K562 (cell line): ENCODE data around the gene MARCHF9. TPM values are rescaled to one million over a fixed set of nuclear protein-coding genes. Genes with fewer than 3 reads are reported as not detected.

ENCODE experiments used
- ATAC-seq: fragments of 200-7000 bp; cut with Tn5 transposase; 3 replicates; pipeline ENCODE4 v1.9.1; 2020; ENCODE audit warnings: moderate library complexity
- BruUV-seq: library from RNA; stranded (reverse); fragments of 400-500 nt; replicated peaks from 2 replicates; lab custom pipeline; 2021; lab: Mats Ljungman, UMichigan
- CTCF ChIA-PET: fragments of 300-600 bp; formaldehyde crosslinking; extraction: SDS; loops from one replicate; lab custom pipeline; 2021; ENCODE audit warnings: low intra/inter-chr PET ratio; lab: Yijun Ruan, JAX
- POLR2A ChIA-PET: fragments of 300-600, 350-650 bp; sonication (Branson Sonifier 250); formaldehyde crosslinking; extraction: SDS; loops from one replicate; lab custom pipeline; 2021; ENCODE audit warnings: antibody characterized with exemption, inconsistent platforms; lab: Yijun Ruan, JAX
- DNase-seq, 4 experiments: peaks; one replicate each; pipeline versions ENCODE4 v3.0.0 to v3.0.0-alpha.2; 2011 to 2018; ENCODE audit warnings: low spot score in 3 of 4, mixed read lengths in 3 of 4; ENCODE audit errors: extremely low read depth in 1 of 4
- FAIRE-seq: peaks from 2 replicates; lab custom pipeline; 2011; peaks lifted over from hg19 to GRCh38; lab: Jason Lieb, UNC
- H2AFZ ChIP-seq: 2 replicates; pipeline ENCODE4 v1.6.0; 2011; ENCODE audit warnings: low read depth, low read length, control low read depth, inconsistent platforms
- H3K27ac ChIP-seq: fragments of 200-600 bp; 3 replicates; pipeline ENCODE4 v1.8.0; 2011; ENCODE audit warnings: low read depth, mild to moderate bottlenecking, control low read depth, inconsistent platforms, low read length, moderate library complexity, mixed read lengths; ENCODE audit errors: extremely low read depth
- H3K27me3 ChIP-seq, 2 experiments: fragments of 300-600 bp in 1 of 2; 2 replicates in 1 of 2; 3 replicates in 1 of 2; pipeline versions ENCODE4 v1.6.0 to v1.8.0; 2011; ENCODE audit warnings: inconsistent platforms in 2 of 2, low read length in 2 of 2, mild to moderate bottlenecking in 1 of 2, mixed read lengths in 1 of 2, moderate library complexity in 1 of 2; ENCODE audit not compliant: control insufficient read depth in 2 of 2, insufficient read depth in 2 of 2
- H3K36me3 ChIP-seq: fragments of 300-600 bp; 3 replicates; pipeline ENCODE4 v1.8.0; 2011; ENCODE audit warnings: mild to moderate bottlenecking, low read length, inconsistent platforms; ENCODE audit not compliant: control insufficient read depth, insufficient read depth
- H3K4me1 ChIP-seq, 2 experiments: fragments of 200-600 bp in 1 of 2; replicated peaks in 1 of 2; 2 replicates in 1 of 2; 3 replicates in 1 of 2; pipeline versions ENCODE4 v1.5.1 to v1.8.0; 2011; ENCODE audit warnings: inconsistent platforms in 2 of 2, low read length in 2 of 2, mild to moderate bottlenecking in 1 of 2, mixed read lengths in 1 of 2, moderate library complexity in 1 of 2; ENCODE audit not compliant: control insufficient read depth in 2 of 2, insufficient read depth in 2 of 2
- H3K4me2 ChIP-seq: 2 replicates; pipeline ENCODE4 v1.6.1; 2011; ENCODE audit warnings: low read length, control low read depth, inconsistent platforms, mixed read lengths; ENCODE audit not compliant: insufficient read depth
- H3K4me3 ChIP-seq: fragments of 200-600 bp; sonication (generic), shearing (Covaris generic); 2 replicates; pipeline ENCODE4 v1.5.1; 2016; ENCODE audit warnings: control low read depth, inconsistent platforms
- H3K79me2 ChIP-seq: fragments of 200-600 bp; 3 replicates; pipeline ENCODE4 v1.8.0; 2011; ENCODE audit warnings: low read length, inconsistent platforms; ENCODE audit not compliant: control insufficient read depth, insufficient read depth
- H3K9ac ChIP-seq, 2 experiments: 2 replicates each; pipeline versions ENCODE4 v1.6.0 to v1.6.1; 2011; ENCODE audit warnings: low read depth in 2 of 2, low read length in 2 of 2, control low read depth in 1 of 2, inconsistent platforms in 1 of 2, mild to moderate bottlenecking in 1 of 2, mixed read lengths in 1 of 2; ENCODE audit not compliant: insufficient read depth in 1 of 2
- H3K9me1 ChIP-seq: one replicate; pipeline ENCODE4 v1.6.0; 2011; ENCODE audit warnings: inconsistent platforms, mild to moderate bottlenecking, low read length, moderate library complexity; ENCODE audit not compliant: control insufficient read depth, insufficient read depth
- H3K9me3 ChIP-seq: replicated peaks from 2 replicates; pipeline ENCODE4 v1.5.1; 2011; ENCODE audit warnings: low read depth, low read length, inconsistent platforms; ENCODE audit not compliant: control insufficient read depth, insufficient read depth
- H4K20me1 ChIP-seq: replicated peaks from 2 replicates; pipeline ENCODE4 v1.6.1; 2011; ENCODE audit warnings: low read length, inconsistent platforms, mixed read lengths; ENCODE audit not compliant: control insufficient read depth, insufficient read depth
- MEF2A ChIP-seq: IDR thresholded peaks from 2 replicates; pipeline ENCODE4 v1.6.1; 2011; ENCODE audit warnings: low read depth, mild to moderate bottlenecking, low read length, moderate library complexity; ENCODE audit not compliant: control insufficient read depth
- MTA1 ChIP-seq: fragments of 450-650 bp; IDR thresholded peaks from 2 replicates; pipeline ENCODE4 v1.6.1; 2017; ENCODE audit warnings: borderline replicate concordance
- NFIX ChIP-seq: fragments of 250-450 bp; sonication (Bioruptor Pico); IDR thresholded peaks from 2 replicates; pipeline ENCODE4 v1.4.0; 2020; ENCODE audit warnings: low read depth, mild to moderate bottlenecking, moderate library complexity
- POLR2B ChIP-seq: fragments of 450-650 bp; IDR thresholded peaks from 2 replicates; pipeline ENCODE4 v1.6.1; 2018; ENCODE audit warnings: low read depth; ENCODE audit not compliant: partially characterized antibody
- POLR2G ChIP-seq: fragments of 200-400 bp; formaldehyde crosslinking; IDR thresholded peaks from 2 replicates; pipeline ENCODE4 v1.6.1; 2017; ENCODE audit warnings: low read depth, mild to moderate bottlenecking, antibody characterized with exemption, low read length, moderate library complexity
- U2AF1 ChIP-seq: fragments of 200-400 bp; formaldehyde crosslinking; optimal IDR thresholded peaks from 2 replicates; pipeline ENCODE3; 2017; ENCODE audit warnings: mild to moderate bottlenecking, low read depth, low read length, moderate library complexity
- ZBTB17 ChIP-seq: fragments of 450-650 bp; formaldehyde crosslinking; IDR thresholded peaks from 2 replicates; pipeline ENCODE4 v1.4.0; 2020; ENCODE audit warnings: mild to moderate bottlenecking
- ZFX ChIP-seq: sonication (generic); formaldehyde crosslinking; IDR thresholded peaks from 2 replicates; pipeline ENCODE4 v1.8.0; 2022; ENCODE audit warnings: mild to moderate bottlenecking, missing genetic modification reagents, moderate library complexity
- ZNF766 ChIP-seq: fragments of 200-800 bp; sonication (Bioruptor generic); conservative IDR thresholded peaks from 2 replicates; pipeline ENCODE4 v1.6.1; 2016; ENCODE audit warnings: missing genetic modification characterization, missing compliant biosample characterization
- ZNF785 ChIP-seq: fragments of 250-450 bp; sonication (Bioruptor Pico); IDR thresholded peaks from 2 replicates; pipeline ENCODE4 v1.4.0; 2020; ENCODE audit warnings: mild to moderate bottlenecking
- WGBS: fragments of 100-300 bp; shearing (Covaris generic); methylation state at CpG from one replicate; pipeline ENCODE4 v1.1.6; 2016; ENCODE audit warnings: low coverage, mixed read lengths; ENCODE audit not compliant: insufficient coverage; ENCODE audit errors: missing lambda C conversion rate; 5-methylcytosine and 5-hydroxymethylcytosine counted together
- in situ Hi-C: fragments of 300-500 bp; cut with MboI; formaldehyde crosslinking; loops from 4 replicates; pipeline ENCODE4 v1.15.0; 2018; ENCODE audit warnings: inconsistent platforms, mixed read lengths
- intact Hi-C: fragments of 100-400 bp; cut with micrococcal nuclease; formaldehyde crosslinking; loops from 2 replicates; pipeline ENCODE4 v1.14.2; 2022
- polyA plus RNA-seq, 8 experiments: library from polyadenylated mRNA; depleted of rRNA in 4 of 8; stranded (reverse) in 5 of 8; unstranded in 3 of 8; fragments of >200 nt; fragmentation: Nextera tagmentation in 2 of 8; fragmentation: Illumina TruSeq in 1 of 8; extraction: Ambion mirVana in 2 of 8; extraction: Trizol in 1 of 8; gene quantifications; 2 replicates each; pipeline versions ENCODE4 v1.2.1 to v1.2.3, GENCODE V29; 2011 to 2014; ENCODE audit warnings: inconsistent platforms in 1 of 8, missing spikeins in 1 of 8
- total RNA-seq, 7 experiments: library from RNA; depleted of rRNA in 6 of 7; stranded (reverse); fragments of >200 nt in 6 of 7; fragmentation: Illumina TruSeq in 2 of 7; extraction: Trizol in 2 of 7; gene quantifications; 2 replicates each; pipeline versions ENCODE4 v1.2.1 to v1.2.3, GENCODE V29; 2011 to 2021; ENCODE audit warnings: low replicate concordance in 1 of 7
- TF ChIP-seq, protein P1 (sequence below), 2 experiments: fragments of 450-650 bp; formaldehyde crosslinking in 1 of 2; IDR thresholded peaks; 2 replicates each; pipeline versions ENCODE4 v1.4.0 to v1.6.1; 2014 to 2020; ENCODE audit warnings: mild to moderate bottlenecking in 2 of 2, borderline replicate concordance in 1 of 2, low read depth in 1 of 2
- TF ChIP-seq, protein P2 (sequence below): fragments of 450-650 bp; conservative IDR thresholded peaks from 2 replicates; pipeline ENCODE4 v1.6.1; 2016; ENCODE audit warnings: missing genetic modification characterization, low read depth, mild to moderate bottlenecking, missing compliant biosample characterization, moderate library complexity
- TF ChIP-seq, protein P3 (sequence below): fragments of 250-450 bp; sonication (Bioruptor Pico); IDR thresholded peaks from 2 replicates; pipeline ENCODE4 v1.4.0; 2020

The MARCHF9 gene
- total and polyA plus RNA-seq, 9 of the 15 experiments (the other 6 are each of a cell fraction or from before 2014, with no cell fraction given), result 0.80 to 12.4 (median 6.2) TPM

DNA sequence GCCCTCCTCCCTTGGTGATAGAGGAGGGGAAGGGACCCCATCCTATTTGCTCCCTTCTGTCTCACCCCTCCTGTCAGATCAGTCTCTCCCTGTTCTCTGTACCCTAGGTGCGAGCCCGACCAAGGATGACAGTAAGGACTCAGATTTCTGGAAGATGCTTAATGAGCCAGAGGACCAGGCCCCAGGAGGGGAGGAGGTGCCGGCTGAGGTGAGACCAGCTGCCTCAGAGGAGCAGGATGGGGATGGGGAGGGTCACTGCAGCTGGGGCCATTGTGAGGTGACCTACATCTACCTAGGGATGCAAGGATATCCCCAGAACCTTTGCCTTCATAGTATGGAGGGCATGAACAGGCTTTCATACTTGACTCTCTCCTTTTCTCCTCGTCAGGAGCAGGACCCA, 38.6 kb upstream of the MARCHF9 start:
- H3K4me3 ChIP-seq, result no peak overlapping the region
- no peak overlapping the region for H2AFZ ChIP-seq
- ChIA-PET POLR2A (interaction anchor here (0.6 to 0.7 kb wide), 4 partner anchors 11 to 287 kb away, joined by 3 read pairs; no protein-coding TSS in a partner anchor), CTCF (no interaction called here)
- H4K20me1 ChIP-seq, result no peaks in the 10 kb centered on the region
- DNase-seq (no peak), FAIRE-seq (no peak), ATAC-seq (no peak)
- in situ Hi-C loops (no loop called here), intact Hi-C loops (no loop called here)
- no peaks in the 10 kb centered on the region for H3K79me2 ChIP-seq
- no peak overlapping the region for H3K4me2 ChIP-seq
- no peak overlapping the region for H3K27ac ChIP-seq
- H3K9ac ChIP-seq, result no peak overlapping the region
- no peaks in the 10 kb centered on the region; a peak in 1 of 5 replicates for H3K4me1 ChIP-seq
- H3K9me3 ChIP-seq, result no peaks in the 10 kb centered on the region
- WGBS, result 92% methylated on average over 4 of the region's 4 CpGs
- no TSS peak for BruUV-seq
- no peaks in the 10 kb centered on the region for H3K27me3 ChIP-seq
- no peaks in the 10 kb centered on the region for H3K9me1 ChIP-seq
- H3K36me3 ChIP-seq, result peaks cover 51% of the 10 kb centered on the region; the same call in 2 of the 3 replicates
- TF ChIP-seq POLR2G (no peak), ZFX (no peak), U2AF1 (no peak), MEF2A (no peak), ZNF766 (CRISPR knock-in tag) (no peak), ZBTB17 (CRISPR knock-in tag) (no peak), NFIX (CRISPR knock-in tag) (no peak), ZNF785 (CRISPR knock-in tag) (no peak), POLR2B (no peak), MTA1 (no peak)
- TF ChIP-seq, protein P1, sequence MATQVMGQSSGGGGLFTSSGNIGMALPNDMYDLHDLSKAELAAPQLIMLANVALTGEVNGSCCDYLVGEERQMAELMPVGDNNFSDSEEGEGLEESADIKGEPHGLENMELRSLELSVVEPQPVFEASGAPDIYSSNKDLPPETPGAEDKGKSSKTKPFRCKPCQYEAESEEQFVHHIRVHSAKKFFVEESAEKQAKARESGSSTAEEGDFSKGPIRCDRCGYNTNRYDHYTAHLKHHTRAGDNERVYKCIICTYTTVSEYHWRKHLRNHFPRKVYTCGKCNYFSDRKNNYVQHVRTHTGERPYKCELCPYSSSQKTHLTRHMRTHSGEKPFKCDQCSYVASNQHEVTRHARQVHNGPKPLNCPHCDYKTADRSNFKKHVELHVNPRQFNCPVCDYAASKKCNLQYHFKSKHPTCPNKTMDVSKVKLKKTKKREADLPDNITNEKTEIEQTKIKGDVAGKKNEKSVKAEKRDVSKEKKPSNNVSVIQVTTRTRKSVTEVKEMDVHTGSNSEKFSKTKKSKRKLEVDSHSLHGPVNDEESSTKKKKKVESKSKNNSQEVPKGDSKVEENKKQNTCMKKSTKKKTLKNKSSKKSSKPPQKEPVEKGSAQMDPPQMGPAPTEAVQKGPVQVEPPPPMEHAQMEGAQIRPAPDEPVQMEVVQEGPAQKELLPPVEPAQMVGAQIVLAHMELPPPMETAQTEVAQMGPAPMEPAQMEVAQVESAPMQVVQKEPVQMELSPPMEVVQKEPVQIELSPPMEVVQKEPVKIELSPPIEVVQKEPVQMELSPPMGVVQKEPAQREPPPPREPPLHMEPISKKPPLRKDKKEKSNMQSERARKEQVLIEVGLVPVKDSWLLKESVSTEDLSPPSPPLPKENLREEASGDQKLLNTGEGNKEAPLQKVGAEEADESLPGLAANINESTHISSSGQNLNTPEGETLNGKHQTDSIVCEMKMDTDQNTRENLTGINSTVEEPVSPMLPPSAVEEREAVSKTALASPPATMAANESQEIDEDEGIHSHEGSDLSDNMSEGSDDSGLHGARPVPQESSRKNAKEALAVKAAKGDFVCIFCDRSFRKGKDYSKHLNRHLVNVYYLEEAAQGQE (IDR thresholded peaks at IDR 0.05; ENCODE audit: borderline replicate concordance), result no peak
- TF ChIP-seq, protein P1 (CRISPR knock-in tag; IDR thresholded peaks at IDR 0.05; ENCODE audit: low read depth), result no peak
- TF ChIP-seq, protein P2, sequence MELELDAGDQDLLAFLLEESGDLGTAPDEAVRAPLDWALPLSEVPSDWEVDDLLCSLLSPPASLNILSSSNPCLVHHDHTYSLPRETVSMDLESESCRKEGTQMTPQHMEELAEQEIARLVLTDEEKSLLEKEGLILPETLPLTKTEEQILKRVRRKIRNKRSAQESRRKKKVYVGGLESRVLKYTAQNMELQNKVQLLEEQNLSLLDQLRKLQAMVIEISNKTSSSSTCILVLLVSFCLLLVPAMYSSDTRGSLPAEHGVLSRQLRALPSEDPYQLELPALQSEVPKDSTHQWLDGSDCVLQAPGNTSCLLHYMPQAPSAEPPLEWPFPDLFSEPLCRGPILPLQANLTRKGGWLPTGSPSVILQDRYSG (tag), result no peak
- TF ChIP-seq, protein P3, sequence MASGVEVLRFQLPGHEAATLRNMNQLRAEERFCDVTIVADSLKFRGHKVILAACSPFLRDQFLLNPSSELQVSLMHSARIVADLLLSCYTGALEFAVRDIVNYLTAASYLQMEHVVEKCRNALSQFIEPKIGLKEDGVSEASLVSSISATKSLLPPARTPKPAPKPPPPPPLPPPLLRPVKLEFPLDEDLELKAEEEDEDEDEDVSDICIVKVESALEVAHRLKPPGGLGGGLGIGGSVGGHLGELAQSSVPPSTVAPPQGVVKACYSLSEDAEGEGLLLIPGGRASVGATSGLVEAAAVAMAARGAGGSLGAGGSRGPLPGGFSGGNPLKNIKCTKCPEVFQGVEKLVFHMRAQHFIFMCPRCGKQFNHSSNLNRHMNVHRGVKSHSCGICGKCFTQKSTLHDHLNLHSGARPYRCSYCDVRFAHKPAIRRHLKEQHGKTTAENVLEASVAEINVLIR (CRISPR knock-in tag), result no peak
